DLD1 (cell line): ENCODE results near the gene ADCYAP1R1.

Experiments
- in situ Hi-C: cut with HindIII; loops from 2 replicates; pipeline ENCODE4 v1.10.0; 2017; ENCODE audit warnings: low sequenced_read_pairs

The ADCYAP1R1 gene

DNA sequence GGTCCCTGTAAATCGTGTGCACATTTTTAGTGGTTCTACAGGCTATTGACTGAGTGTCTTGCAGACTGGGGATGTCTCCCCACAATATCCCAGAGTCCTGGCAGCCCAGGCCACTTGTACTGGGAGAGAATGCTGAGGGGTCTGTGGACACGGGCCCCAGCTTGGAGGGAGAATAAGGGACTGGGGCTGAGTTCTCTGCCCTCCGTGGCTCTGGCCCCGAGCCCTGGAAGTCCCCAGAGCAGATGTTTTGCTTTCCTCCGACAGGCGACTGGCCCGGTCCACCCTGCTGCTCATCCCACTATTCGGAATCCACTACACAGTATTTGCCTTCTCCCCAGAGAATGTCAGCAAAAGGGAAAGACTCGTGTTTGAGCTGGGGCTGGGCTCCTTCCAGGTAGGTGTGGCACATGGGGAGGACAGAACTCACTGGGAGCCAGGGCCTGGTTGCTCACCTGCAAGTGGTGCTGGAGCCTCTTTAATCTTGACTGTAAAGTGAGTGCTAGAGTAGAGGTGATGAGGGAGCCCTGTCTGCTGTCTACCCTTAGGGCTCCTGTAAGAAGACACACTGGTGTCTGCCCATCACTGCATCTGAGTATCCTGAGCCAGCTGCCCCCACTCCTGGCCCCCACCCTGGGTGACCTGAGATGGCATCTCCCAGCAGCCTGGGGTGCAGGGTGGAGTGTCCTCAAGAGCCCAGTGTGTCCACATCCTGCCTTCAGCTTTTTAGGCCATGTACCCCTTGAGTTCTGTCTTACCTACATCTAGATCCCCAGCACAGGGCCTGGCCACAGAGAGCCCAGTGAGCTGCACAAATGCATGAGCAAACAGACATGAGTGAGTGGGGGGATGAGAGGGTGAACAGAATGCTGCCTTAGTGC, 51.1 kb downstream of the ADCYAP1R1 start:
- in situ Hi-C loops: loop anchor here (25.0 kb wide), 2 partner anchors 141 to 316 kb away; partner anchors contain the start of gene GHRHR

DNA sequence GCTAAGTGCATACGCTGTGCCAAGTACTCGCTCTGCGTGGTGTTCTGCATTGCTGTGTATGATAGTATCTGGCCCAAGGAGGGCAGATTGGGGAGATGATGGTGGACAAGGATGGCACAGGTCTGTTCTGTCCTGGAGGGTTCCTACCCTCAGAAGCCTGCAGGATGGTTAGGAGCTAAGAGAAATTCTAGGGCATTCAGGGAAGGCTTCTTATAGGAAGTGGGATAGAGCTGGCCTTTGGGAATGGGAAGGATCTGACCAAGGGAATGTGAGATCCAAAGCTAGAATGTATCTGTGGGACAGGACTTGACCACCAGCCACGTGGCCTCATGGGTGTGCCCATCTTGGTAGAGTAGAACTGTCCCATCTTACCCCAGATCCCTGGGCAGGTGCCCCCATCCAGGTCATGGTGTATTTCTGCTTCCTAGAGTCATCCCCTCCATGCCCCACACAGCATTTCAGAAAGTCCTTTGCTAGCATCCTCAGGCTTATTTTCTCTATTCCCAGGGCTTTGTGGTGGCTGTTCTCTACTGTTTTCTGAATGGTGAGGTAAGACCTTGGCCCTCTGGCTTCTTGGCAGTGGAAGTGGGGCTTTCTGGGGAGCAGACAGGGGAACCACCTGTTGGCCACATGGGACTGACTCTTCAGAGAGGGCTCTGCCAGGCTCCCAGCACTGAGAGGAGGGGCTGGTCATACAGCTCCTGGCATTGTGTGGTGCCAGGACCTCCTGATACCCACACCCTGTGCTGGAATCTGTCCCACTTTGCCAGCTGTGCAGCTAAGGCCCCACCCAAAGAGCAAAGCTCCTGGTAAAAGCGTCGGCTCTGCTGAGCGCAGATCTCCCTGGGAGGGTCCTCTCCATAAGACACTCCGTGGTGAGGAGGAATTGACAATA, 52.5 kb downstream of the ADCYAP1R1 start:
- in situ Hi-C loops: loop anchor here (25.0 kb wide), 2 partner anchors 142 to 317 kb away; partner anchors contain the start of gene GHRHR

DNA sequence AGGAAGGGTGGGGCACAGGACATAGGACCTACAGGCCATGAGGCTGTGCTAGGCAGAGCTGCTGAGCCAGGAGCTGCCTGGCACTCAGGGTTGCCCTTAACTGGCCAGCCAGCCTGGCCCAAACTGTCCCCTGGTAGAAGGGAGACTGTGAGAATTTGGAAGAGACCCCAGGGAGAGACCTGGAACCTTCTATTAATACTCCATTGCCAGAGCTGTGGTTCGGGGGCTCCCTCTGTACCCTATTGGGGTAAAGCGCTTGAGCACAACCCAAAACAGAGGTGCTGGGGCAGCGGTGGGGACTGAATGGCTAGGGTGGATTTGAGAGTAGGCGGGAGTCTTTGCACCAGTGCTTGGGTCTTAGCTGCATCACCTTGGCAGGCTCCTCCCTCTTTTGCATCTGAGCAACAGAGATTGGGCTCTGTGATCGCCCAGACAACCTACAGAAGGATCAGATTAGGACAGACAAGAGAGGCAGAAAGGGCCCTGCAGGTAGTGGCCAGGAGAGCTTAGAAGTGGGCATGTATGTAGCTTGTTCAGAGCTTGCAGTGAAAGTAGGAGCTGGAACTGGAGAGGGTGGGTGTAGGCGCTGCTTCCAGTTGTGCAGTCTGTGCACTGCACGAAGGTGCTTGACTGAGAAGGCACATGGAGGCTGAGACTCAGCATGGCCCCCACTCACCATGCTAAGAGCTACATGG, 53.3 kb downstream of the ADCYAP1R1 start:
- in situ Hi-C loops: loop anchor here (25.0 kb wide), 2 partner anchors 143 to 318 kb away; partner anchors contain the start of gene GHRHR

DNA sequence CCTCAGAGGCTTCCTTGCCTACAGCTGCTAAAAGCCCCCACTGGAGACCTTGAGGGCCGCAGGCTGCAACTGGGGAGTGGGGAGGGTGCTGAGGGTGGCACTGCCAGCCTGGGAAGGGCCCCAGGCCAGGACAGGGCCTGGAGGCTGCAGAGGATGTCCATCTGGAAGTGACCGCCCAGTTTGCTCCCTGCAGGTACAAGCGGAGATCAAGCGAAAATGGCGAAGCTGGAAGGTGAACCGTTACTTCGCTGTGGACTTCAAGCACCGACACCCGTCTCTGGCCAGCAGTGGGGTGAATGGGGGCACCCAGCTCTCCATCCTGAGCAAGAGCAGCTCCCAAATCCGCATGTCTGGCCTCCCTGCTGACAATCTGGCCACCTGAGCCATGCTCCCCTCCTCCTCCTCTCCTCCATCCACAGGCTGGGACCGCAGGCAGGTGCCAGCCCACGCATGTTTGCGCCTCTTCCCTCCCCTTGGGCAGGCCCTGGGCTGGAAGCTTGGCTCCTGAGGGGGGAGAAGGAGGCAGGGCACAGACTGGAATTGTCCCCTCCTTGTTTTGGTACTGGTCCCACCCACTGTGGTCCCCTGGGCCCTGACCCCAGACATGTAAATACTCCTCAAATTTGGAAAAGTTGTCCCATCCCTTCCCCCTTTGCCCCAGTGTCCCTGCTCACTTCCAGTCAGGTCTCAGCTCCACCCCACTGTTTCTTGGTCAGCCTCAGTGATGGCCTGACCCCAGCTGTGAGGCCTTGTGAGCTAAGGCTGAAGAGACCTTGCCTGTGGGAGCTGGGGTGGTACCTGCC, 54.4 kb downstream of the ADCYAP1R1 start:
- in situ Hi-C loops: loop anchor here (25.0 kb wide), 2 partner anchors 144 to 319 kb away; partner anchors contain the start of gene GHRHR

DNA sequence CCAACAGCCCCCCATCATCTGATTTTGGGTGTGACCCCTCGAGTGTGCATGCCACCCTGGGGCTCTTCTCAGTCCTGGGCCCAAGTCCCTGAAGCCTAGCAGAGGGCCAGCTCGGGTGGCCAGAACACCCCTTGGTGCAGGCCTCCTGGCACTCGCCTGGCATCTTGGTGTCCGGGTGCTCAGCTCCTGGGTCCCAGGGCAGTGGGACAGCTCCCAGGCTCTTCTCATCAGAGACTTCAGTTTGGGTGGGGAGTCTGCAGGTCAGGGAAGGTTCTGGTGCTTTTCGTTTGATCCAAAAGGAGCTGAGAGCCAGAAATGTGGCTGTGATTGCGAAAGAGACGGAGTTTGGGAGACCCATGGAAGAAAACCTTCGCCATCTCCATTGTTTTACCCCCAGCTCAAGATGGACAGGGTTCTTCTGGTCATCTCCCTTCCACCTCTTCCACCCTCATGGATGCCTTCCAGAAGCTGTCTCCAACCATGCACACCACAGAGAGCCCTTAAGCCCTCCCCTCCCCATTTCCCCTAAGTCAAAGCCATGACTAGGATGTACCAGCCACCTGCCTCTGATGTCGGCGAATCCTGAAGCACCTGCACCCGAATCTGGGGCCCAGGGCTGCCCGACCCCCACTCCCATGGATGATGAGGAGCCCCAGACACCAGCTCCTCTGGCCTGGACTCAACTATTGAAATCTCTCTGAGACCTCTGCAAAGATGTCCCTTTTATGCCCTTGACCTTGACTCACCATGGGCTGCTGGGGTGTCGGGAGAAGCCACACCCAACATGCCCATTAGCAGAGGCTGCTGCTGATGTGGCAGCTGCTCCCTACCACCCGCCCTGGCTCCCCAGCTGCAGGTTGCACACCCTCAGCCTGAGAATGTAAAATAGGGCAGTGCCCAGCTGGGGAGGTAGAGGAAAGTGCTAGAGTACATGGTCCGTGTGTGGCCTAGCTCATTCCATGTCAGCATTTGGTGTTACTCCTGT, 55.3 kb downstream of the ADCYAP1R1 start:
- in situ Hi-C loops: loop anchor here (25.0 kb wide), 2 partner anchors 145 to 320 kb away; partner anchors contain the start of gene GHRHR

DNA sequence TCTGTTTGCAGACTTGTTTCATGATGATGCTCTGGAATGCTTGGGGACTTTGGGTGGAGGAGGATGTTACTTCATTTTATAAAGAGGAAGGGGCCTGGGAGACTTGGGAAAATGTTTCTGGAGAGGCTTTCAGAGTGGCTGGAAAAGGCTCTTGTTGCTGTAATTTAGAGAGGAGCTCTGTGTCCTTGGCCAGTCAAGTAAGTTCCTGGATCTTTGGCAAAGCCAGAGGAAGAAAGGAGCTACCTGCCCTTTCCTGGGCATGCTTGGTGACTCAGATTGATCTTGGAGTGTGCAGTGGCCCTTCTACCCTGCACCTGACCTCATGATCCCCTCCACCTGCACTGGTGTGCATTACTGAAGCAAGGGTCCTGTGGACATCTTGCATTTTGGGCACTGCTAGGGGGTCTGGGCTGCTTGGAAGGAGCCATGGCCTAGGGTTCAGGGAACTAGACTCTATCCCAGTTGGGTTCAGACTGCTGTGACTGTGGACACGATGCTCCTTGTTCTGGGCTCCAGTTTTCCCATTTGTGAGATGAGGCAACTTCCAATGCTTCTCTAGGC, 56.1 kb downstream of the ADCYAP1R1 start:
- in situ Hi-C loops: loop anchor here (25.0 kb wide), 2 partner anchors 146 to 321 kb away; partner anchors contain the start of gene GHRHR

DNA sequence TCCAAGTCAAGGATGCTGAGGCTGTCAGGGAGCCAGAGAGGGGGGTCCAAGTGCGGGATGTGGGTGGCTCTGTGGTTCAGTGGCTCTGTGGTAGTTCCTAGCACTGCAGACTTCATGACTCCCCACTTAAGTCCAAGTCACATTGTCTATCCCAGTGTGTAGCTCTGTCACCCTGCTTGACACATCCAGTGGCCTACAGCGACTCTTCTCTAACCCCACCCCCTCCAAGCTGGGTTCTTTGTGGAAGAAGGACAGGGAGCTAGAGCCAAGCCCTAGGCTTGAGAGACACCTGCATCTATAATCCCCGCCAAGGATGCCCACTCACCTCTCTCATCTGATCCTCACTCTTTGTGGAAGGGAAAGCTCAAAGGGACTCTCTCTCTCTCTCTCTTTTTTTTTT, 57.6 kb downstream of the ADCYAP1R1 start:
- in situ Hi-C loops: loop anchor here (25.0 kb wide), 2 partner anchors 147 to 322 kb away; partner anchors contain the start of gene GHRHR

DNA sequence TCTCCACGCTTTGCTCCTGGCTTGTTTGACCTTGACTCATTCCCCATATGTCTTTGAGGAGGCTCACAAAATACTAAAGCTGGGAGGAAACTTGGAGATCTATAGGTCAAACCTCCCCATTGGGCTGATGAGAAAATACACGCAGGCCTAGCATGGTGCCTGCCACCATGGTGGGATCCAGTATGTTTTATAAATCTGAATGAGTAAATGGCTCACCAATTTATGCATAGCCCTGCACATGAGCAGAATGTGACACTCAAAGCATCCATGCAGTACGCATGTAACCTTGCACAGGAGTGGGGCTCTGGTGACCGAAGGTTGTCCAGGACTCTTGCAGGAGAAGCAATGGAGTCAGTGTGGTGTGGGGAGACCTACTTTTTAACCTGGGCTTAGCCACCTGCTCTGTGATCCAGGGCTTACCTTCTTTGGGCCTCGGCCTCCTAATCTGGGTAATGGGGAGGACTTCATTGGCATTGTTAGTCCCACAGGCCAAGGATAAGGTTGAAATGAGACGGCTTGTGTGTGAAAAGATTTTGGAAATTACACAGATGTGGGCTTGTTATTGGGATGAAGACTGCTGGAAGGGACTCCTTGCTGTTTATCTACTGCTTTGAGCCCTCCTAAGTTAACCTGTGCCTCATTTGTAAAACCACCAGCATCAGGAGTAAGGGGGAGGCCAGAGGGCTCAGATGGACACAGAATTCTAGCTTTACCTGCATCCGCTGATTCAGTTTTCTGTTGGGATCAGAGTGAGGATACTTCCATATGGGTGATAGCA, 58.4 kb downstream of the ADCYAP1R1 start:
- in situ Hi-C loops: loop anchor here (25.0 kb wide), 2 partner anchors 148 to 323 kb away; partner anchors contain the start of gene GHRHR

DNA sequence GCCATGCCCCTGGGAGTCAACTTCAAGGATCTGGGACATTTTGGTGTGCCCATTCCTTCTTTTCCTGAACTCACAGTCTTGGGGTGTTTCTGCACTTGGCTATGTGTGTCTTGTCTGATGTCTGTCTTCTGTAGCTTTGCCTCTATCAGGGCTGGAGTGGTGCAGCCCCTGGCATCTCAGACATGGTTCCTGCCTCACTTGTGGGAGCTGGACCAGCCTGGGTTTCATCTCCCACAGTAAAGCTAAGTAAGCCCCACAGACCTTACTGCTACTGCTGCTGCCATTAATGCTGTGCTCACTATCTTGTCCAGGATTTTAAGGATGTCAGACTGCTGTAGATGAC, 59.0 kb downstream of the ADCYAP1R1 start:
- in situ Hi-C loops: loop anchor here (25.0 kb wide), 2 partner anchors 149 to 324 kb away; partner anchors contain the start of gene GHRHR

DNA sequence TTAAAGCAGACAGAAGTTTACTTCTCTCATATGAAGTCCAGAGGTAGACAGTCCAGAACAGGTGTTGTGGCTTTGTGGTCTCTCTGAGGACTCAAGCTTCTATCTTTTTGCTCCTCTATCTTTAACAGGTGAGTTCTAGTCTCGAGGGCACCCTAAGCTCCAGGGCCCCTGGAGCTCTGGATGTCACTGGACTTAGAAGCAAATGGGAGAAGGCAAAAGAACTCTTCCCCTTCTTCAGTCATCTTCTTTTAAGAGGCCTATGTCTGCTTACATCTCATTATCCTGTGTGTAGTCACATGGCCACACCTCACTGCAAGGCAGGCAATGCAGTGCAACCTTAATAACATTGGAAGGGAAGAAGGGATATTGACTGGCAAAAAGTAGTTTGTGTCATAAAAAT, 61.6 kb downstream of the ADCYAP1R1 start:
- in situ Hi-C loops: loop anchor here (25.0 kb wide), 2 partner anchors 151 to 326 kb away; partner anchors contain the start of gene GHRHR

DNA sequence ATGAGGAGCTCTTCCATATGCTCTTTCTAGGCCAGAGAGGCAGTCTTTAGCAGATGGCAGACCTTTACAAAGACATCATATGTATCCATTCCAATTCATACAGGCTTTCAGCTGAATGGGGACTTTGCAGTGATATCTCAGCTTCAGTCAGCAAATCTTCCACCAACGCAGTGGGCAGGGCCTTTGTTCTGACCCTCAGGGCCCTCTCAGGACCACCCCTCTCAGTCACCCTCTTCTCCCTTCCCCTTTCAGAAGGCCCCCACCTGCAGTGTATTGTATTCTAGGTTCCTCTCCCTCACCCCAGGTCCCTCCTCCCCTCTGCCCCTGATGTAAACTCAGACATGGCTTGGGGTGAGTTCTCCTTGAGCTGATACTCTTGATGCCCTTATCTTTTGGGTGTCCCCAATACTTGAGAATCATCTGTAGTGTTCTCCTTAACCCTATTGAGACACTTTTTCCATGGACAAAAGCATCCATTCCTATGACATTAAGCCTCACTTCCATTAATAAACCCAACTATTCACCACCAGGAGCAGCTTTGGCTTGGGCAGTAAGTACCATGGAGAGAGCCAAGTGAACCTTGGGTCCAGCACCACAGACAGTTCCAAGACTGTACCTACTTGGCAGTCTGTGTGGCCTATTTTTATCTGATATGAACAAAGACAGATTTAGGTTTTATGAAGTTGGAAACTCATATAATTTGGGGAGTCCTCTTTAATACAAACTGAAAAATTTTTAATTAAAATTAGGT, 62.7 kb downstream of the ADCYAP1R1 start:
- in situ Hi-C loops: loop anchor here (25.0 kb wide), 2 partner anchors 152 to 327 kb away; partner anchors contain the start of gene GHRHR

DNA sequence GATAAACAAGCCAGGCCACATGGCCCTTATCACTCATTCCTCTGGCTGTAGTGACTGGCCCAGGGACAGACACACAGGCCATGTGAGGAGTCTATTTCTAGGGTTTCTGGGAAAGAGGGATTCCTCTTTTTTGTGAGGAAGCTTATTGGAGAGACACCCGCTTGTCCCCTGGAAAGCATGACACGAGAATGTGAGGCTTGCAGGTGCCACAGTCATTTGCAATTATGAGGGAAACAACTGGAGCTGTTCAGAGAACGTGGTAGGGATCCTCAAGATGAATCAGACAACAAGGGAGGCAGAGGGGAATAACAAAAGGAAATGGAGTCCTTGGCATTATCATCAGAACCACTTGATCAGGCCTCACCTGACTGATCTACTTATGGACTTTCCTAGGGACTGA, 64.5 kb downstream of the ADCYAP1R1 start:
- in situ Hi-C loops: loop anchor here (25.0 kb wide), 2 partner anchors 154 to 329 kb away; partner anchors contain the start of gene GHRHR

DNA sequence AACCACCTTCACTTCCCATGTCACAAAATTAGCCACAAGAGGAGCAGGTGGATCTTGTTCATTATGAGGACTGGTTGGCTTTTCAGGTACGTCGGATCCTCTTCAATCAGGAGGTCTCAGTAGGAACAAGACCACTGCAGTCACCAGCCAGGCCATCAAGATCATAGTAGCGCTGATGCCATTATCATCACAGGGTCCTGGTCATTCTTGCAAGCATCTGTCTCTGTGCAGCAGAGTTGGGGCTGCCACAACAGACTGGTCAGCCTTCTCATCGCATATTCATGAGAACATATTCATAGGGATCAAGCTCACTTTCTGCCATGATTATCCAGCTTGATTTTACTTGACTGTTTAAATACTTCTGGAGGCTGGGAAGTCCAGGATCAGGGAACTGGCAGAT, 67.1 kb downstream of the ADCYAP1R1 start:
- in situ Hi-C loops: loop anchor here (25.0 kb wide), 2 partner anchors 157 to 332 kb away; partner anchors contain the start of gene GHRHR

DNA sequence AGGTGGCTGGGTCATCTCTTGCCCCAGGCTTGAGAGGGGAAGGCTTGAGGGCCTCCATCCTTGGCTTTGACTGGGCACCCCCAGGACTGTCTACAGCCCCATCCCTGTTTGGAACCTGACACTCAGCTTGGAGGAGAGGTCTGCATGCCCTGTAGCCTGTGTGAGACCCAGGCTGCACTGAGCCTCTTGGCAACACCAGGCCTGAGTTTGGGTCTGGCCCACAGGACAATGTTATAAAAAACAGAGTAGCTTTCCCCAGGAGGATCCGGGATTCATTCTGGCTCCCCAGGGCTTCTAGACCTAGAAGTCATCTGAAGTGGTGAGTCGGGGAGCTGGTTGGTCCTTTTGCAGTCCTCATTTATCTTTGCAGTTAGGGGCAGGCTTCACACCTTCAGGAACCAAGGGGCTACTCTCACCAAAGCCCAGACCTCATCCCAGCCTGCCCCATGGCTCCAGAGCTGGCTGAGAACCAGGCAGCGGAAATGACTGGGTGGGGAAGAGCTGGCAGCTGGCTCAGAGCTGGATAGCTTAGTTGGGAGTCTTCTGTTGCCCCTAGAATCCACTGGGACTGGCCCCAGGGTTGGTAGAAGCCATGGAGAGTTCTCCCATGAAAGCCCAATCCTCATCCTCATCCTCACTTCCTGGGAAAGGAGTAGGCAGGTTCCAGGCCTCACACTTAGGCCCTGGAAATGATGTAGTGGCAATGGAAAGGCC, 68.8 kb downstream of the ADCYAP1R1 start:
- in situ Hi-C loops: loop anchor here (25.0 kb wide), 2 partner anchors 159 to 334 kb away; partner anchors contain the start of gene GHRHR

DNA sequence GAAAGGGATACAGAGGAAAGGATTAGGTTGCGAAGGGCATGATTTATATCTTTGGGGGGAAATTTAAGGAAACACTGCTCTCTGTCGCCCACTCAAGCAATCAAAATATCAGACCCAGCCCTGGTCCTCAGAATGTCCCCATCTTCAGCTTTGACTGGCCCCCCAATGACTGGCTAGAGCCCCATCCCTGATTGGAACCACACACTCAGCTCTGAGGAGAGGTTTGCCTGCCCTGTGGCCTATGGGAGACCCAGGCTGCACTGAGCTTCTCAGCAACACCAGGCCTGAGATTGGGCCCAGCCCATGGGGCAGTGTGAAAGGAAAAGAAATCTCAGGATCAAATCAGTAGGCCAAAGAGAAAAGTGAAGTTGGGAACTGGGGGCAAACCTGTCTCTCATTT, 69.5 kb downstream of the ADCYAP1R1 start:
- in situ Hi-C loops: loop anchor here (25.0 kb wide), 2 partner anchors 159 to 334 kb away; partner anchors contain the start of gene GHRHR
